Stimulated activated CD8-positive, alpha-beta memory T cell treated with anti-CD3 and anti-CD28 coated beads, Interleukin-4, amount 100 ng/mL, for 1 hour (primary cell): ENCODE measurements around the gene ODAPH.
"Not testable (repeated sequence)": the region's sequence is repeated elsewhere in the genome, so short reads cannot be mapped to it uniquely, and the experiment has no call there.

ENCODE experiments used
- DNase-seq, 2 donors: peaks; one replicate each; pipeline ENCODE4 v3.0.0-alpha.2; 2020; ENCODE audit warnings: low read depth in 2 of 2, low spot score in 1 of 2

ODAPH gene

DNA sequence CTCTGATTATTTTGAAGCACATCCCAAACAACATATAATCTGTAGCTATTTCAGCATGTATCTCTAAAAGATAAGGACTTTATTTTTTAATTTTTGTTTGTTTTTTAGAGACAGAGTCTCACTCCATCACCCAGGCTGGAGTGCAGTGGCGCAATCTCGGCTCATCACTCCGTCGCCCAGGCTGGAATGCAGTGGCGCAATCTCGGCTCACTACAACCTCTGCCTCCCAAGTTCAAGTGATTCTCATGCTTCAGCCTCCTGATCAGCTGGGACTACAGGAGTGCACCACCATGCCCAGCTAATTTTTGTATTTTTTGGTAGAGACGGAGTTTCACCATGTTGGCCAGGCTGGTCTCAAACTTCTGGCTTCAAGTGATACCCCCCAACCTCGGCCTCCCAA lies 11.6 kb upstream of the ODAPH start:
- DNase-seq, result not testable (repeated sequence)

GRCh38 chr4:75544870-75545269 lies 11.0 kb upstream of the ODAPH start:
- DNase-seq, result no peak

- DNase-seq, result no peak
These were observed 10.3 kb upstream of the ODAPH start for GRCh38 chr4:75545526-75545925.

- no peak for DNase-seq
These were observed 8.0 kb upstream of the ODAPH start for GRCh38 chr4:75547647-75548387.

DNA sequence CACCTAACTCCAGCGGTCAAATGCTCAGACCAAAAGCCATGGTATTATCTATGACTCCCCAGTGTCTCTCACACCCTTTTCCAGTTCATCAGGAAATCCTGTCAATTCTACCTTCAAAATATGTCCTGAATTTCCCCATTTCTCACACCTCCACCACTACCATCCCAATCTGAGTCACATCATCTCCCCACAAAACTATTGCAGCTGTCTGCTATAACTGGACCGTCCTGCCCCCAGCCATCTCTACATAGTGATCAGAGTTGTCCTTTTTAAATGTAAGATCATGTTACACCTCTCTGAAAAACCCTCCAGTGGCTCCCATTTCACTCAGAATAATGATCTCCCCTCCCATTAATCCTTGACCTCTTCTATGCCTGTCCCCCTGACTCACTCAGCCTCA lies 6.8 kb upstream of the ODAPH start:
- DNase-seq, result no peak

DNA sequence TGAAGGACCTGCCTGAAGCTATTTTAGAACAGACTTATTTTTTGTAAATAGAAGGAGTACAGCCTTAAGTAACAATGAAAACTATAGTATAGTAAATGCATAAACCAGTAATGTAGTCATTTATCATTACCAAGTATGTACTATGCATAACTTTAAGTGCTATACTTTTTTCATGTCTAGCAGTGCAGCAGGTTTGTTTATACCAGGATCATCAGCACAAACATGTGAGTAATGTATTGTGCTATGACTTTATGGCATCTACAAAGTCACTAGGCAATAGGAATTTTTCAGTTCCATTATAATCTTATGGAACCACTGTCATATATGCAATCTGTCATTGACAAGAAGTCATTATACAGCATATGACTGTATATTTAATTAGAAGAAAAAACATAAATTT lies 3.4 kb upstream of the ODAPH start:
- DNase-seq, result no peak

GRCh38 chr4:75557696-75558095 lies 1.8 kb downstream of the ODAPH start:
- DNase-seq, result no peak

DNA sequence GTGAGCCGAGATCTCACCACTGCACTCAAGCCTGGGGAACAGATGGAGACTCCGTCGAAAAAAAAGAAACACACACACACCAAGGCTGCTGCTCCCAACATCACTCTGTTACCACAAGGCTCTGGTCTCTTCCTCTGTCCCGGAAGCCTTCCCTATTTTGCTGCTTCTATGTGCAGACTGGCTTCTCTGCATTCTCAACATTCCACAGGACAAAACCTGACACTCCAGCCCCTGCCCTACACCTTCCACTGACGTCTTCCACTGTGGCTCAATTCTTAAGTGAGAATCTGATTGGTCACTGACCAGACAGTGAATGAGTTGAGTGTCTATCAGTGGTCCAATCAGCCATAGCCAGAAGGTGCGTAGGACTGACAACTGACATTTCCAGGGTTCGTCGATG lies 5.9 kb downstream of the ODAPH start:
- DNase-seq, result no peak

- DNase-seq, result no peak
These were observed 8.2 kb downstream of the ODAPH start for GRCh38 chr4:75564023-75564422.

GRCh38 chr4:75565481-75565880 lies 9.6 kb downstream of the ODAPH start:
- DNase-seq, result no peak

DNA sequence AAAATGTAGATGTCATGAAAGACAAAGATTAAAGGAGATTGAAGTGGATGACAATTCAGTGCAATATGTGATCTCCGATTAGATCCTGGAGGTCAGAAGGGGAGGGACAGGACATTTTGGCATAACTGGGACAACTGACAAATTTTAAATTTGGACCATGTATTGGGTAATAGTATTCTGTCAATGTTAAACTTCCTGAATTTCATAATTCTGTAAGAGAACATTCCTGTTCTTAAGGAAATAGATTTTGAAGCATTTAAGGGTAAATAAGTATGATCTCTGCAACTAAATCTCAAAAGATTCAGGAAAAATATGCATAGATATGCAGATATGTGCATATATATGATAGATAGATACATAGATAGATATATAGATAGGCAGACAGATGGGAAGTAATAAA lies 11.0 kb downstream of the ODAPH start:
- no peak for DNase-seq

GRCh38 chr4:75567725-75568124 lies 11.9 kb downstream of the ODAPH start:
- DNase-seq, result no peak

DNA sequence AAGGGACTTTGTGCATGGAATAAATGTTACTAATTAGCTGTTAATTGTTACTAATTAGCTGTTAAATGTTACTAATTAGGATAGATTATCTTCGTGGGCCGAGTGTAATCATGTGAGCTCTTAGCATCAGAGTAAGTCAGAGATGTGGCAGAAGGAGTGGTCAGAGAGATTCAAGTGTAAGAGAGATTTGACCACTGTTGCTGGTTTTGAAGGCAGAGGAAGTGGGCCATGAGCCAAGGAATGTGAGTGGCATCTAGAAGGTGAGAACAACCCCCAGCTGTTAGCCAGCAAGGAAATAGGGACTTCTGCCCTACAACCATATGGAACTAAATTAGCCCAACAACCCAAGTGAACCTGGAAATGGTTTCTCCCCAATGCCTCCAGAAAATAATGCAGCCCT lies 28.2 kb downstream of the ODAPH start:
- no peak for DNase-seq

GRCh38 chr4:75593393-75593792 lies 37.5 kb downstream of the ODAPH start:
- no peak for DNase-seq

DNA sequence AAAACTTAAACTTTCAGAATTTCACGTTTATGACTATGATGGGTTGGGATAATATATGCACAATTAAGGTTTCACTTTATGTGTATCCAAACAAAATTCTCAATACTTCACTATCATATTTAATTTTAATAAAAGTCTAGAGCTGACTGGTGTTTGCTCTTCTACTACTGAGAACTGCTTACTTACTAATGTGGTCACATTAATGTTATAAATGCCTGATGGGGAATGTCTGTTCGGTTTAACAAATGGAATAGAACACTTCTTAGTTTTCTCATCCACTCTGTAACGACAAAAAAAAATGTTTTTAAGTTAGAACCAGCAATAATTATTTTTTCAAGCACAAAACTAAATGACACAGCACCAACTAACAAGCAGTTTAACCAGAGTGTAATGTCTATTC lies 40.2 kb downstream of the ODAPH start:
- DNase-seq, result no peak

GRCh38 chr4:75598390-75598789 lies 42.5 kb downstream of the ODAPH start:
- DNase-seq, result no peak

- no peak for DNase-seq
These were observed 43.8 kb downstream of the ODAPH start for GRCh38 chr4:75599647-75600046.

DNA sequence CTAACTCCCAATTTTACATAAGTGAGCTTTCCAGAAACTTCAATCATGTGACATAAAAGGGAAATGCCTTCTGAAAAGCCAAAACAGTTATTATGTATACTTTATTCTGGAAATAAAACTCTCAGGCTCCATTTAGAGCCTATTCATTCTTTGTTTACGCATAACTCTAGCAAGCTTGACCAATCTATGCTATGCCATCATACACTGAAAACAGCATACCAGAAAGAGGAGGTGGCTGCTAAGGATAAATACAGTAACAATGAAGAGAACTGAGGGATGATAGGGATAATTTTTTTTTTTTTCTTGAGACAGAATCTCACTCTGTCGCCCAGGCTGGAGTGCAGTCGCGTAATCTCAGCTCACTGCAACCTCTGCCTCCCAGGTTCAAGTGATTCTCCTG lies 50.1 kb downstream of the ODAPH start:
- no peak for DNase-seq

DNA sequence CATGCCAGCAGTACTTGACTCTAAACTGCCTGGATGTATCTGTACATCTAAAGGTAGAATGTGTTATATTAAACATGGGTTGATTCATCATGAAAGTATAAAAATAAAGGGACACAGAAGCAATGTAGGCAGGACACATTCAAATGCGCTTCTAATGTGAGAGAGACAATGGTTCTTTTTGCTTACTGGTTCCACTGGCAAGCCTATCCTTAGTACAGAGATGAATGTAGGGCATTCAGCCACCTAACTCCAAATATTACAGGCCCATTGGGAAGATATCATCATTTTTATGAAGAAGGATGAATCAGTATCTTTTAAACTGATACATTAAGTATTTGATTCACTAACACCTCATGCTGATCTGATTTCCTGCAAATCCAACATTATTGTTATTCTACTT lies 56.4 kb downstream of the ODAPH start:
- no peak for DNase-seq
